Measurements from ENCODE around the gene COX4I1. TPM values are rescaled to one million over a fixed set of nuclear protein-coding genes. Genes with fewer than 3 reads are reported as not detected.

COX4I1 gene
- total and polyA plus RNA-seq, 9 of the 15 experiments (the other 6 are each of a cell fraction or from before 2014, with no cell fraction given): 651 to 2,356 (median 1,032) TPM

DNA sequence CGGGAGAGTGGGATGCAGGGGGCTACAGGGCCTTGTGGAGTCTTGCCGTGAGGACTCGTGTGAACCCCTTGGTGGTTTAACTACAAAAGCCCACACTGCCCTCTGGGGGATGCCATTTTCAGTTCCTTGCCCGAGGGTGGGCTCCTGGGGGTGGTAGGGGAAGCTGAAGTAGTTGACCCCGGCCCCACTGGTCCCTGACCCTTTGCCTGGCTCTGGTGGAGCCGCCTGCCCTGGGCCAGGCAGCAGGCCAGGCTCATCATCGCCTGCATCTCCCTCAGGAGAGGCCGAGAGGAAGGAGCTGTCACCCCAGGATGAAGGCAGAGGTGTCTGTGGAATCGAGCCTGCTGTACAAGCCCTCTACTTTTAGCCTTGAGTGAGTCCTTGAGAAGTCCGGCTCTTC, 10.2 kb downstream of the COX4I1 start:
- Histone ChIP-seq H3K4me3 (no peak overlapping the region), H3K9ac (ENCODE audit: insufficient read depth in 1 of 2, low read depth in 2 of 2, low read length in 2 of 2) (peak overlapping the region in 1 of 2 experiments; percentile 26; a peak in 1 of 4 replicates), H3K79me2 (ENCODE audit: control insufficient read depth, insufficient read depth, low read length) (no peaks in the 10 kb centered on the region), H3K4me2 (ENCODE audit: insufficient read depth, low read length) (no peak overlapping the region), H3K27ac (ENCODE audit: extremely low read depth, low read depth, low read length) (no peak overlapping the region), H3K27me3 (ENCODE audit: control insufficient read depth in 2 of 2, insufficient read depth in 2 of 2, low read length in 2 of 2) (peaks cover 31 to 40% of the 10 kb centered on the region in 2 experiments; a peak in 4 of 5 replicates), H3K36me3 (ENCODE audit: control insufficient read depth, insufficient read depth, low read length) (peaks cover 24% of the 10 kb centered on the region; the same call in 2 of the 3 replicates), H4K20me1 (replicated peaks; ENCODE audit: control insufficient read depth, insufficient read depth, low read length) (peaks cover 3% of the 10 kb centered on the region), H3K4me1 (replicated peaks in 1 of 2; ENCODE audit: control insufficient read depth in 2 of 2, insufficient read depth in 2 of 2, low read length in 2 of 2) (peaks cover 0 to 9% of the 10 kb centered on the region in 2 experiments; a peak in 2 of 5 replicates), H2AFZ (ENCODE audit: low read depth, low read length) (no peak overlapping the region), H3K9me1 (ENCODE audit: control insufficient read depth, insufficient read depth, low read length) (no peaks in the 10 kb centered on the region), H3K9me3 (replicated peaks; ENCODE audit: control insufficient read depth, insufficient read depth, low read depth, low read length) (no peaks in the 10 kb centered on the region)
- ChIA-PET CTCF (ENCODE audit: low intra/inter-chr PET ratio) (no interaction called here), POLR2A (interaction anchor here (0.6 to 0.9 kb wide), 2 partner anchors 10 to 57 kb away, joined by 3 to 6 read pairs; no protein-coding TSS in a partner anchor)
- DNase-seq (ENCODE audit: extremely low read depth in 1 of 4, low spot score in 3 of 4) (no peak), FAIRE-seq (no peak), ATAC-seq (peak; percentile 17; the same call in 2 of the 3 replicates)
- 26% methylated on average over 10 of the region's 10 CpGs for WGBS (ENCODE audit: insufficient coverage, low coverage, missing lambda C conversion rate)
- TF ChIP-seq KAT2B (IDR thresholded peaks at IDR 0.05; ENCODE audit: low read depth, low read length) (no peak), ZBTB7A (IDR thresholded peaks at IDR 0.05; ENCODE audit: borderline replicate concordance, control insufficient read depth, low read depth, low read length) (peak; percentile 33; the same call in 1 of the 2 replicates)
- intact Hi-C loops (cut with micrococcal nuclease): no loop called here
- in situ Hi-C loops (cut with MboI): no loop called here
- no TSS peak for BruUV-seq (replicated peaks)

DNA sequence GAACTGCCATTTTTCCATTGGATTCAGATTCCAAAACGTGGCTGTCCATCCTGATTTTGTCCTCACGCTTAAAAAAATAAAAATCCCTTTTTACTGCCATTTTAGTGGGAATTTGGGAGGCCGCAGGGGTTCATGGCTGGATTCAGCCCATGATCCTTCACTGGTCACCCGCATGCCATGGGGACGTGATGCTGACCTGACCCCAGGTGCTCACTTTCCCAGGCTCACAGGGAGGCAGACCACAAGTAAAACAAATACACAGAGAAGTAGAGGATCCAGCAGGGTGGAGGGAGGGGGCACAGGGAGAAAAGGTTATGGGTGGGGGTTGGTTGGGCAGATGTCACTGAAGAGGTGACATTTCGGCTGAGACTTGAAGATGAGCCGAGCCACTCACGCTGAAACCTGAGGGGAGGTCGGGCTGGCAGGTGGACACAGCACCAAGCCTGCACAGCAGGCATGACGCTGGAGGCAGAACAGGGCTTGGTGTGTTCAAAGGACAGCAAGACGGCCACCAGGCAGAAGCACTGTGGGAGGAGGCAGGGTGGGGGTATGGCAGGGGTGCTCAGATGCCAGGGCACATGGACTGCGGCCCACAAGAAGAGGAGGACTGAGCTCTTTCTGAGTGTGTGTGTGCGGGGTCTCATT, 10.7 kb downstream of the COX4I1 start:
- no peaks in the 10 kb centered on the region for H3K79me2 ChIP-seq (ENCODE audit: control insufficient read depth, insufficient read depth, low read length)
- BruUV-seq (replicated peaks): no TSS peak
- no peak for FAIRE-seq
- ATAC-seq: no peak; the same call in 2 of the 3 replicates
- no peak overlapping the region for H3K4me3 ChIP-seq
- H3K9me3 ChIP-seq (replicated peaks; ENCODE audit: control insufficient read depth, insufficient read depth, low read depth, low read length): no peaks in the 10 kb centered on the region
- H3K4me1 ChIP-seq (replicated peaks in 1 of 2; ENCODE audit: control insufficient read depth in 2 of 2, insufficient read depth in 2 of 2, low read length in 2 of 2): peaks cover 0 to 9% of the 10 kb centered on the region in 2 experiments; a peak in 2 of 5 replicates
- TF ChIP-seq TCF7L2 (IDR thresholded peaks at IDR 0.05; ENCODE audit: low read depth, low read length): no peak
- no peak for TF ChIP-seq FOXJ3 (CRISPR knock-in tag; IDR thresholded peaks at IDR 0.05)
- TF ChIP-seq CXXC5 (CRISPR knock-in tag; IDR thresholded peaks at IDR 0.05): no peak
- TF ChIP-seq ZNF3 (CRISPR knock-in tag; IDR thresholded peaks at IDR 0.05): no peak
- TF ChIP-seq TFAM (CRISPR knock-in tag; conservative IDR thresholded peaks at IDR 0.05): no peak
- no peak for TF ChIP-seq STAT5A (IDR thresholded peaks at IDR 0.05; ENCODE audit: borderline replicate concordance, low read length)
- no peak for TF ChIP-seq NR2F6 (CRISPR knock-in tag; IDR thresholded peaks at IDR 0.05)
- no peak for TF ChIP-seq SIN3B (IDR thresholded peaks at IDR 0.05; ENCODE audit: low read depth)
- TF ChIP-seq POLR3A (IDR thresholded peaks at IDR 0.05; ENCODE audit: borderline replicate concordance, extremely low read depth, insufficient read depth, insufficient read length): no peak
- no peak for TF ChIP-seq HNRNPK (IDR thresholded peaks at IDR 0.05; ENCODE audit: low read depth, low read length, poor library complexity, severe bottlenecking)
- no peak for TF ChIP-seq ZNF23 (CRISPR knock-in tag; IDR thresholded peaks at IDR 0.05)
- H3K9ac ChIP-seq (ENCODE audit: insufficient read depth in 1 of 2, low read depth in 2 of 2, low read length in 2 of 2): no peak overlapping the region; a peak in 1 of 4 replicates
- intact Hi-C loops (cut with micrococcal nuclease): no loop called here
- in situ Hi-C loops (cut with MboI): no loop called here
- no peaks in the 10 kb centered on the region for H3K9me1 ChIP-seq (ENCODE audit: control insufficient read depth, insufficient read depth, low read length)
- peaks cover 19% of the 10 kb centered on the region; the same call in 2 of the 3 replicates for H3K36me3 ChIP-seq (ENCODE audit: control insufficient read depth, insufficient read depth, low read length)
- DNase-seq (ENCODE audit: extremely low read depth in 1 of 4, low spot score in 3 of 4): no peak
- H2AFZ ChIP-seq (ENCODE audit: low read depth, low read length): no peak overlapping the region
- POLR2A ChIA-PET: interaction anchor here (0.6 to 1.1 kb wide), 4 partner anchors 9 to 58 kb away, joined by 3 to 6 read pairs (median 4); no protein-coding TSS in a partner anchor
- H4K20me1 ChIP-seq (replicated peaks; ENCODE audit: control insufficient read depth, insufficient read depth, low read length): peaks cover 3% of the 10 kb centered on the region
- CTCF ChIA-PET (ENCODE audit: low intra/inter-chr PET ratio): no interaction called here
- WGBS (ENCODE audit: insufficient coverage, low coverage, missing lambda C conversion rate): 43% methylated on average over 13 of the region's 13 CpGs
- no peak overlapping the region for H3K4me2 ChIP-seq (ENCODE audit: insufficient read depth, low read length)
- no peak overlapping the region for H3K27ac ChIP-seq (ENCODE audit: extremely low read depth, low read depth, low read length)
- peaks cover 34 to 40% of the 10 kb centered on the region in 2 experiments; a peak in 4 of 5 replicates for H3K27me3 ChIP-seq (ENCODE audit: control insufficient read depth in 2 of 2, insufficient read depth in 2 of 2, low read length in 2 of 2)
